Inferior parietal cortex (tissue), 1 donor: Measurements from ENCODE around the gene IGSF3.
"Not testable (repeated sequence)": the region's sequence is repeated elsewhere in the genome, so short reads cannot be mapped to it uniquely, and the experiment has no call there.

ENCODE experiments used
- DNase-seq: peaks from one replicate; pipeline ENCODE4 v3.0.0-alpha.2; 2016; ENCODE audit errors: extremely low spot score

The IGSF3 gene

DNA sequence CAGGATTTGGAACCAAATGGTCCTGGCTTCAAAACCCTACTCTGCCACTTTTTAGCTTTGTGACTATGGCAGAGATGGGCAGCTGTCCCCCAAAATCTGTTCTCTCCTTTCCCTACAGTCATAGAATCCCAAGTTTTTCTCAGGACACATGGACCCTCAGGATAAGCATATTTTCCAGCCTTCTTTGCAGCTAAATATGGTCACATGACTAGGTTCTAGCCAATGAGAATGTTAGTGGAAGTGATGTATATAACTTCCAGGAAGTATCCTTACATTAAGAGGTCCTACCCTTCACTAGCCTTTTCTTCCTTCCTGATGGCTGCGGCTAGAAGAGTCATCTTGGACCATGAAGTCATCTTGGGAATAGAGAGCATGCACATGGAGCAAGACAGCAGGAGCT is 5.9 kb downstream of the IGSF3 start:
- no peak for DNase-seq

DNA sequence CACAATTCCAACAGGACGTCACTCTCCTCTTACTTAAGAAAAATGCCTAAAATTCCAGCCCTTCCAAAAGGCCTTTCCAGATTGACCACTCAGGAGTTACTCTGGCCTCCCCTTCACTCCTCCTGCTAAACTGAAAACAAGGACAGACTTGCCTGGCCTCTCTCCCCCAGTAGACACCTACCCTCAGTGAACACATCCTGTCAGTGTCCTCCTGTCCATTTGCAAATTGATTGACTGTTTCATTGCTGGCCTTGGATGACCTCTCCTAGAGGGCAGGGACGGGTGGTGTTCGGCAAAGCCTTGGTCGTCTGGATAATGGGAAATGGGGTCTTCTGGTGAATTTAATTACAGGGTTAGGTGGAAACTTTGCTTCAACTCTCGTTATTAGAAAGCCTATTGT is 8.9 kb downstream of the IGSF3 start:
- DNase-seq, result not testable (repeated sequence)

DNA sequence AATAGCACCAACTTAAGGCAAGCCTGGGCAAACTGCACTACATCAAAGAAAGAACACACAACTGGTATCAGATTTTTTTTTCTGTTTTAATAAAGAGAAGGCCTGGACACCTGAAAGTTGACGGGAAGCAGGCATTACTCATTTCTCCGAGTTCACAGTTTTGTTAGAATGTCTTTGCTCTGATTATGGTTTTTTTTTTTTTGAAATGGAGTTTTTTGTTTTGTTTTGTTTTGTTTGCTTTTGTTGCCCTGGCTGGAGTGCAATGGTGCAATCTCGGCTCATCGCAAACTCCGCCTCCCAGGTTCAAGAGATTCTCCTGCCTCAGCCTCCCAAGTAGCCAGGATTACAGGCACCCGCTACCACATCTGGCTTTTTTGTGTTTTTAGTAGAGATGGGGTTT is 9.7 kb downstream of the IGSF3 start:
- DNase-seq, result not testable (repeated sequence)

DNA sequence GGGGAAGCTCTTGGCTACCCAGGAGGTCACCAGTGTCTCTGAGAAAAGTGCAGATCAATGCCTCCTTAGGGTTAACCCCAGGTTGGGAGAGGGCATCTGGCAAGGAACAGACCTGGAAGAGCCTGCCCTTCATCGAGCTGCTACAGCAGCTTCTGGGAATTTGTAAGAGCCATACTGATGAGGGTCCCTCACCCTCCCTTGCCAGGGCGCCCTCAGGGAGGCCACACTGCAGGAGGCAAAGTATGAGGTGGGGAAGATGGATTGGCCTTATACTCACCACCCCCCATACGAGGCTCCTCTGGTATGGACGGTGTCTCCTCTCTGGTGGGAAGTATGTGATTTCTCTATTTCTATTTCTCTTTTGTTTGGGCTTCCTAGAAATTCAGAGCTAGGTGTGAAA is 13.2 kb downstream of the IGSF3 start:
- DNase-seq, result no peak

DNA sequence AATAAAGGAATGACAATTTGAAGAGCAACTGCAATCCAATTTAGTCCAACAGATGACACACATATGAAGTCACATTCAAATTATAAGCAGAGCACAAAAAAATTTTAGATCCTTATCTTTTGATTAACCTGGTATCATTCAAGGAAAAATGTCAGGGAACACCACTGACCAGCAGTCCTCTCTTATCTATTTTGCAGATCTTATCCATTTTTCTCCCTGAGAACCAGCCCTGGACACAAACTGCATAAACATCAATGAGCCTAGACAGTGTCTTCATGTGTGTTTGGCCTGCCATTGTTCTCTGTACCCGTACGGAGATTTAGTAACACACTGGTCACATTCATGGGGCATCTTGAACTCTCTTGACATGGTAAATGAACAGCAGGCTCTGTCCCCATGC is 14.9 kb downstream of the IGSF3 start:
- not testable (repeated sequence) for DNase-seq

DNA sequence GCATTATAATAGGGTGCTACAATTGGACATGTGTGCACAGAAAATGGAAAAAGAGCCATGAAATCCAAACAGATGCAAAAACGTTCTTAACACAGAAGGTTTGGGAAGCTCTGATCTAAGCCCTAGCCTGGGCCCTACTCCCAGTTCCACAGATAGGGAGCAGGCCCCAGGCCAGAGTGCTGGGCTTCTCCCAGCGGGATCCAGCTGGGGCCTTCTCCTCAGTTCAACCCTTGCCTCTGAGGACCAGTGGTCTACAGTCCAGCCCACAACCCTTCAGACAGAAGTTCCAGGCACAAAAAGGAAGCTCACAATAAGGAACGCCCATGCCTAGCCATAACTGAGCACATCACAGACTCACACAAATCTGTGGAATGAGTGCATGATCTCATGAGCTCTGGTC is 16.8 kb downstream of the IGSF3 start:
- not testable (repeated sequence) for DNase-seq

DNA sequence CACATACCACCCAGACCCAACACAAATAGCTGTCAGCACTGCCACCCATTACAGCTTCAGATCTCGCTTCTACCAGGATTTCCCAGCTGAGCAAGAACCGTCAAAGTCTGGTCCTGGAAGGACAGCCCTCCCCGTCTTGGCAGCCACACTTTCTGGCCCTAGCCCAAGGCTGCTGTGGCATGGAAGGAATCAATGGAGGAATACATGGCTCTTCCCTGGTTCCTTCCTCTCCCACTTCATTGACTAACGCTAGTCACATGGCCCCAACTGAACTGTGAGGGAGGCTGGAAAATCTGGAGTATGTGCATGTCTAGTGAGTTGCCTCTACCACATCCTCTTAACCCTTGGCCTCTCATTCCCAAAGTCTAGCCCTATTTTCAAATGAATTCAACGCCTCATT is 18.5 kb downstream of the IGSF3 start:
- not testable (repeated sequence) for DNase-seq

DNA sequence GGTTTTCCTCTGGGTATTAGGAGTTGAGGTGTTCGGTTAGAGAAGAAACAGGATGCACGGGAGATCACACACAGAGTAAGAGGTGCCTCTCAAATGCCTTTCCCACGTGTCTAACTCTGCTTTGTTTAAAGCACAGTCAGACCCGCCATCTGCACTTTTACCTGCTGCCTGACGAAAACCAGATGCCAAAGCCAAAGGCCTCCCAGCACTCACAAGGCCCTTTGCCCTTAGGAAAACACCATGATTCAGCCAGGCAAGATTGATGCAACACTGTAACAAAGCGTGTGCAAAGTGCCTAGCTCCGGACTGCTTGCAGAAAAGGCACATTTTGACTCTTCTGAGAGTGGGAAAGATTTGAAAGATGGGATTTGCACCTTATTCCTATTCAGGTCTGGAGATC is 19.2 kb downstream of the IGSF3 start:
- DNase-seq, result not testable (repeated sequence)

DNA sequence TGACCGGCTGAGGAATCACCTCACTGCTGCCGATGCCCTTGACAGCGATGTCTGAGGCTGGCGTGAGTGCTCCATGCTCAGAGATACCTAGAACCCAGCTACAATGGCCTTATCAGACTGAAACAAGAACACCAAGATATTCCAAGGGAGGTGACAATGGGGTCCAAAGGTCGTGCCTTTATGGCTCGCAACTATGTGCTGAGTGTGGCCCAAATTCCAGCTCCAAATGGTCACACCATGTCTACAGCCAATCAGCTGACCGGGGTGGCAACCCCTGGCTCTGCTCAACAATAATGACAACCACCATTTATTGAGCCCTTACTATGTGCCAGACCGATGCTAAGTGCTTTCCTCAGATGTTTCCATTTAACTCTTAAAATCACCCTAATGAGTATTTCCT is 20.3 kb downstream of the IGSF3 start:
- not testable (repeated sequence) for DNase-seq

DNA sequence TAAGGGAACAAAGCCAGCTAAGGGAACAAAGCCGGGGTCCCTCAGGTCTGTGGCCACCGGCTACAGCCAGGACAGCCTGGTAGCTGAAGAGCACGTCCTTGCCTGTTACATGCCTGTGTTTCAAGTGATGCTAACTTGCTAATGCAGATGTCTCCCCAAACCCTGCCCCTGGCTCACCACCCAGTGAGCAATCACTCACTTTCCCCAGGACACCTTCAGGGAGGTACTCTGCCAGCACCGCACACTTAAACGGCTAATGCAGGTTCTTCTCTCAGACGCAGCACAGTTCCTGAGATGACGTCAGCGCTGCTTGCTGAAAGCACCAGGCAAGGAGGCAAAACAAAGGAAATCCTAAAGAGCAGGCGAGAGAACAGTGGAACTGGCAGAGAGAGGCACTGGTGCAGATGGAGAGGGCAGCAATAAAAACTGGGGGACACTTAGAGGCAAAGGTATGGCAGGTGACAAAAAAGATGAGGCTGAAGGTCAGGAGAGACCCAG is 20.8 kb downstream of the IGSF3 start:
- DNase-seq, result not testable (repeated sequence)

DNA sequence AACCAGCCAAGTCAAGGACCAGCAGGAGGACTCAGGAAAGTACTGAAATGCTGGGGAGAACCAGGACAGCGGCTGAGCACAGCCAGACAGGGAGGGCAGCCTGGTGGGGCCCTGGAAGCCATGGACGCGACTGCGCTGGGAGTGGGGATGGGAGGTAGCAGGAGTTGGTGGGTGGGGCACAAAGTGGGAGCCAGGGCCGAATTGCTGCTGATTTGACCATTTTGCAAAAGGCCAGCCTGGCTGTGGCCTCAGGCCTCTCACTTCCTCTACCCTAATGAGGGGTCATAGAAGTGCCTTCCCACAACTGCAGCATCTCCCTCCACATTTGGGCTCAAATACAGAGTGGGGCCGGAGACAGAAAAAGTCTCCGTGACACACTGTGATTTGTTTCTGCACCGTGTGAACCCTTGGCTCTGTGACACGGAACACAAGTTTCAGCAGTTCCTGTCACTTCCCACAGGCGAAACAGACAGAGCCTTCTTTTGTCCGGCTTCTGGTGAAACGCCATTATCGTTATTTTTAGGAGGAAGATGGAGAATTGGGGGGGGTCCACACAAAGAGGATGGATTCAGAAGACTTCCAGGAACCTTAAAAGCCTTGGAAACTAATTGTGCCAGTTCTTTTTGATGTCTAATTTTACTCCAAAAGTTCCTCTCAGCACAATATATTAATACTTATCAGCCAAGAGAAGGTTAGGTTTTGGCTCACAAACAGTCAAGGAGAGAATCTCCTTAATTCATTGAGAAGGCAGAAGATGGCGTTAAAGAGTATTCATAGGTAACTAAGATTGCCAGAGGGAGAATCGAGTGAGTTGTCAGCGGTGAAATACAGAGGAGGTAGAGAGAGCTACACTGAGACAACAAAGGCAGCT is 21.5 kb downstream of the IGSF3 start:
- DNase-seq, result not testable (repeated sequence)

DNA sequence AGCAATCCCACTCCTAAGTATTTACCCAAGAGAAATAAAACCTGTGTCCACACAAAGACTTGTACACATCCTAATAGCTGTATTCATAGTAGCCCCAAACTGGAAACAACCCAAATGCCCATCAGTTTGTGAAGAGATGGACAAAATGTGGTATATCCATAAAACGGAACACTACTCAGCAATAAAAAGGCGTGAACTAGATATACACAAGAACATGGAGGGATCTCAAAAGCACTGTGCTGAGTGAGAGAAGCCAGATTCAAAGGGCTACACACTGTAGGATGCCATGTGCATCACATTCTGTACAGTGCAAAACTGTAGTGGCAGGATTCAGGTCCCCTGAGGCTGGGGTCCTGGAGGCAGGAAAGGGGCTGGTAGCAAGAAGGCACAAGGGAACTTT is 22.5 kb downstream of the IGSF3 start:
- DNase-seq, result not testable (repeated sequence)

DNA sequence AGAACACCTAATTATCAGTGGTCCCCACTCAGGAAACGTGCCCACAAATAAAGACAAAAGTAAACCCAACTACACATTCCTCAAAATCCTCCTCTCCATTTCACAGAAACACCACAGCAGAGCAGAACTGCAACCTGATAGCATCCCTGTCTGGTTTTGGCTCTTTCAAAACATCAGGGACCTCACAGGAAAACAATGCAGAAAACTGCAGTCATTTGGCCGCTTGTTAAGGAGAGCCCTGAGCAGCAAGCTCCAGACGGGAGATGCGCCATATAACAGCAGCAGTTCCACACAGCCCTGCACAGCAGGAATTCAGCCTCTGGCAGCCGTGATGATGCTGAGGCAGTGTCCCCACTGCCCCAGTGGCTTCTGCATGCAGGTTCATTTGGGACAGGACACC is 23.4 kb downstream of the IGSF3 start:
- DNase-seq, result not testable (repeated sequence)

DNA sequence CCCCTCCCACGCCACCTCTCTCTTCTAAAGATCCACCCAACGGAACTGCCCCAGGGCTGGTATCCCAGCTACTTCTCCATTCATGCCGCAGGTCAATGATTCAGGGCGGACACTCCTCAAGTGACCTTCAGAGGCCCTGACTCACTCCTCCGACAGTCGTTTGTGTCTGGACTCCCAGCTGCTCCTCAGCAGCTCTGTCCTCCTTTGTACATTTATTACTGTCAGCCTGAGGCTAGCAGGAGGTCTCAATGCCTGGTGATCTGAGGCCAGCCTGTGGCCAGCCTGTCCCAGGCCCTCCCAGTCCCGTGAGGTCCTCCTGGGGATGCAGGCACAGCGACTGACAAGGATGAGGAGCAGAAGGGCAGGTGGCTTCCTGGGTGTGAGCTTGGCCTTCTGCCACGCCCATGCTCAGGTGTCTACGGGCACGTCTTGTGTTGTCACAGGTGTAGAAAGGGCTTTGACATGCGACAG is 24.2 kb downstream of the IGSF3 start:
- DNase-seq, result not testable (repeated sequence)

DNA sequence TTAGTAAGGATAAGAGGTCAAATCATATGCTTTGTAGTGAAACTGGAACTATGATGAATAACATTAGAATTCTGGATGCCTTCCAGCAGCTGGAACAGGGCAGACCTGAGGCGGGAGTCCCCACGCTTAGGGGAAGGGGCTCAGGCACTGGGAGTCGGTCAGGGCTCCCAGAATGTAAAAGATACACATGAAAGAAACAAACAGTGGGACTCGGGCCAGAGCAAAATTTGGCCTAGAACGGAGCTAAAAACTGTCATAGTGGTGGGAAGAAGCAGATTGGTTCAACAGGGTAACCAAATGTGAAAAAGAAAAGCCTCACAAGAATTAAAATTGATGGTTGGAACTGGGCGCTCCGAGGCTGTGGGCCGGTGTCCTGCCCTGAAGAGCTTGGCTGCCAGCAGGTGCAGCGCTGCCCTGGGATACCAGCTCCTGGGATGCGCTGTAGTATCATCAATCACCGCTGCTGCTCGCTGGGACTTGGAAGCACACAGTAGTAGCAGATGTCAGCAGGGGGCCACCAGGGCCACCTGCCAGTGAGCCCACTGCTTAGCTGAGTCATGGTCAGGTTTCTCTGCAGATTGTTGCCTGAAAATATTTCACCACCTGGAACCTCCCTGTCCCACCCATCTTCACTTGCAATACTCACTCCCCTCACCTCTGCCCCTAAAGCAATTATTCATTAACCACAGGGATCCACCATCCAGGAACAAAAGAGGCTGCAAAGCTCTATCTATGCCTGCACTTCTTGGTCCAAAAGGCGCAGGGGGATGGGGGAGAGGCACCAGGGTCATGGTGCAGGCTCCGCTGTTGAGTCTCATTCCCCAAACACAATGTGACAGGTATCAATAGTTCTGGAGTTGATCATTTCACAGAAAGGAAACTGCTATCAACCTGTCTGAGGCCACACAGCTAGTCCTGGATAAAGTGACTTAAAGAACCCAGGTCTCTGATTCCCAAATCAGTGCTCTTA is 24.9 kb downstream of the IGSF3 start:
- not testable (repeated sequence) for DNase-seq

DNA sequence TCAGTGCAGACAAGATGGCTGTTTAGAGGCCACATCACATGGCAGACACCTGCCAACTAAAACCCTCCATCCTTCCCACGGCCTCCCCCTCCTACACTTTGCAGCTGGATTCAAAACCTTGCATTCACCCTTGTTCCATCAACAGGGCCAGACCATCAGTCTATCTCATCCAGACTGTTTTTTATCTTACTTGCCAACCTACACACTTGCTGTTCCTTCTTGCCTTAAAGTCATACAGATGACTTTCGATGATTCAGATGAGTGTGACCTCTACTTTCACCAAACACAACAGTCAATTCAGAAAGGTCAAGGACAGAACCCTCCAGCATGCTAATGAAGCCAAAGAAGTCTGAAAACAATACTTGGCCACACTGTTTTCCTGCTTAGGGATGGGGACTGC is 29.9 kb downstream of the IGSF3 start:
- not testable (repeated sequence) for DNase-seq

DNA sequence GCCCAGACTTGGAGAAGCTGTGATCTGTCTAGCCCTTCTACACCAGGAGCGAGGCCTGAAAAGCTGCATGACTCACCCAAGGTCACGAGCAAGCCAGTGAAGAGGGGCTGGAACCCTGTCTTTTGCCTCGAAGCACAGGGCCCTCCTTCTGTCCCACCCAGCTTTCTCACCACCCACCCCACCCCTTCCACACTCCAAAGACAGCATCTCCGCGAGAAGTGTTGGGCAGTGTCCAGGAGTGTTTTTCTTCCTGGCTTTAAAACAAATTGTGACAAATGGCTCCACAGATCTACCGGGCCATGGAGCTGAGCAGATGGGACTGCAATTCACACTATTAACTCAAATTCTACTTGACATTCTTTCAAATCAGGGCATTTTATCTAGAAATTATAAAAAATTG is 30.9 kb downstream of the IGSF3 start:
- not testable (repeated sequence) for DNase-seq

DNA sequence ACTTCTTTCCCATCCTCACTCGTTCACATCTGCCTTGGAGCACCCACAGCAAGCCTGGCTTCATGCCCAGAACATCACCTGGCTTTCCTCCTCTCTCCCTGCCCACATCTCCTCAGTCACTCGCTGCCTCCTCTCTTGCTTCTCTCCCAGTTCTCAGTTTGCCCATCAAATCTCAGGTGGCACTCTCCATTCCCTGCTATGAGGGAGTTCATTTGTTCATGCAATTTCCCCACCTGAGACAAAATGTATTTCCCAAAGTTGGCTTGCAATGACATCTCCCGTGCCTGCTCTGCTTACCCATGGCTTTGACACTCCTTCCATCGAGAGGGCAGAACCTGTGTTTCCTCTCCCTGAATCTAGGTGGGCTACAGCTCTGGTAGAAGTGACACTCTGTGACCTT is 33.1 kb downstream of the IGSF3 start:
- DNase-seq, result not testable (repeated sequence)

DNA sequence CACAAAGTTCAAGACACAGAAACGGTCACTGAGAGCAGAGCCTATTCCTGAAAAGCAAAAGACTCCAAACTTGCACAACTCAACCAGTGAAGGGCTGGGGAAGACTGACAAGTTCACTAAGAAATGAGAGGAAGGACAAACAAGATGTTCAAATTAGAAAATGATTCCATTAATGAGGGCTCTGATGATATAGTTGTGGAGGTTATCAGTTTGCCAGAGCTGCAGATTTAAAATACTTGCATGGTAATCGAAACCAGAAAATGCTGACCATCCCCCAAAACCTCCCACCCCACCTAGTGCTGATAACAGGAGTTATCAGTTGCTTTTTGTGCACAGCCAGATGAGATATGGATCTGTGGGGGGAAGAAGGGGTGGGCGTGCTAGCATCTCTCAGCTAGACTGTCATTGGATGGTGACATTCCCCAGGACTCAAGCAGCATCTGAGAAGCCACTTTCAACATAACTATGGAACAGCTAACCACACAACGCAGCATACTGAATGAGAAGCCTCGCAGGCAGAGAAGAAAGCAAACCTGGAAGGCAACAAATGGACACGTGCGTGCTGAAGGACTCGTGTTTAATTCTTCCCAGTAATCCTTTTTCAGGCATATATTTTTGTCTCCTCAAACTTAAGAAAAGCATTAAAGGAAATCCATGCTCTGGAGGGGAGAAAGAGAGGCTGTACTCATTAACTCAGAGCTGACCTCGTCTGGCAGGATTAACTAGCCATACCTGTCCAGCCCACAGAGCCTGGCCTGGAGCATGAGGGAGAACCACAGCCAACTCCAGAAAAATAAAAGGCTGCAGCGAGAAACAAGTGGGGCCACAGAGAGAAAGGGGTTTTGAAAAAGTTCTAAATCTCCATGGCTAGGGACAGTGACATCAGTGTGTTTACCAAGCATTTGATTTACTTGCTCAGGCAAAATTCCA is 35.3 kb downstream of the IGSF3 start:
- DNase-seq, result not testable (repeated sequence)

DNA sequence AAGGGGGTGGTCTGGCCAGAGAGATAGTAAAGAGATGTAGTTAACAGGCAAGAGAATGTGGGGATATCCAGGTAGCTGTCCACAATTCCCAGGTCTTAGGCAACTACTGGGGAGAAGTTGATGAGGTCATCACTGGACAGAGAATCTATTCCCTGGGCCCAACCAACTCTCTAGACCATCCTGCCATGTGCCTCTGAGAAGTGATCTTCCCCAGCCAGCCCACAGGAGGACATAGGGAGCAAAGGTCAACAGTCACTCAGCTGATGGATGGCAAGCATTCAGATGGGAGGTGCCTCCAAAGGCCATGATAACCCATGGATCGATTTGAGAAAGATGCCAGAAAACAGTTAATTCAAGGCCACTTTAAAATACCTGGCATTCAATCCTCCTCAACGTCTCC is 36.0 kb downstream of the IGSF3 start:
- not testable (repeated sequence) for DNase-seq

DNA sequence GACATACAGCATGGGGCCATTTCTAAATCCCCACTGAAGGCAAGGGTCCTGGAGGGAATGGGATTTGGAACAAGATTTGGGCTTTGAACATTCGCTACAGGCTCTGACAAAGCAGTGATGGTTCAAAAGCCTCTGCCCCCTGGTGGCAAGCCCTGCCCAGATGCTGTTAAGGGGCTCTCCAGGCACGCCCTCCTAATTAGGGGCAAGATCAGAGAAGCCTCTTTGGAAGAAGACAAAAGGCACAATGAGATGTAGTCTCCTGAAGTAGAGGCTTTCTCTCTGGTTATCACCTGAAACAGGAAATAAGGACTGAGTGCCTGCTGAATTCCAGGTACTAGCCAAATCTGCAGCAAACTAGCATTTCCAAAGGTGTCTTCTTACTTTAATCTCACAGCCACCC is 37.5 kb downstream of the IGSF3 start:
- DNase-seq, result not testable (repeated sequence)
